BLaER1 treated with 17β-estradiol and CSF1 and Interleukin-3, amounts not matched to agents 10 nM and 100 nM (cell line): Measurements from ENCODE around the gene RPS6KA5.
A peak's percentile ranks its signal among the peaks of the same experiment; 100 is the strongest.

Experiments used
- H3K27ac ChIP-seq, 11 experiments: shearing (Covaris generic); formaldehyde crosslinking; 2 replicates each; pipeline ENCODE4 v1.8.1; 2022
- H3K27me3 ChIP-seq, 11 experiments: shearing (Covaris generic); formaldehyde crosslinking; 2 replicates each; pipeline ENCODE4 v1.8.1; 2022
- H3K36me3 ChIP-seq, 11 experiments: shearing (Covaris generic); formaldehyde crosslinking; 2 replicates each; pipeline ENCODE4 v1.8.1; 2022
- H3K4me1 ChIP-seq, 10 experiments: shearing (Covaris generic); formaldehyde crosslinking; 2 replicates each; pipeline ENCODE4 v1.8.1; 2022
- H3K4me2 ChIP-seq, 11 experiments: shearing (Covaris generic); formaldehyde crosslinking; 2 replicates each; pipeline ENCODE4 v1.8.1; 2022
- H3K4me3 ChIP-seq, 10 experiments: shearing (Covaris generic); formaldehyde crosslinking; 2 replicates each; pipeline ENCODE4 v1.8.1; 2022
- H3K9ac ChIP-seq, 11 experiments: shearing (Covaris generic); formaldehyde crosslinking; 2 replicates each; pipeline ENCODE4 v1.8.1; 2022
- H3K9me3 ChIP-seq, 11 experiments: shearing (Covaris generic); formaldehyde crosslinking; replicated peaks in 1 of 11; 2 replicates each; pipeline ENCODE4 v1.8.1; 2022
- H4K20me1 ChIP-seq, 11 experiments: shearing (Covaris generic); formaldehyde crosslinking; 2 replicates each; pipeline ENCODE4 v1.8.1; 2022
- Cebpa-rat ChIP-seq, 11 experiments: shearing (Covaris generic); IDR thresholded peaks; 2 replicates each; pipeline ENCODE4 v1.8.1; 2022

The RPS6KA5 gene

DNA sequence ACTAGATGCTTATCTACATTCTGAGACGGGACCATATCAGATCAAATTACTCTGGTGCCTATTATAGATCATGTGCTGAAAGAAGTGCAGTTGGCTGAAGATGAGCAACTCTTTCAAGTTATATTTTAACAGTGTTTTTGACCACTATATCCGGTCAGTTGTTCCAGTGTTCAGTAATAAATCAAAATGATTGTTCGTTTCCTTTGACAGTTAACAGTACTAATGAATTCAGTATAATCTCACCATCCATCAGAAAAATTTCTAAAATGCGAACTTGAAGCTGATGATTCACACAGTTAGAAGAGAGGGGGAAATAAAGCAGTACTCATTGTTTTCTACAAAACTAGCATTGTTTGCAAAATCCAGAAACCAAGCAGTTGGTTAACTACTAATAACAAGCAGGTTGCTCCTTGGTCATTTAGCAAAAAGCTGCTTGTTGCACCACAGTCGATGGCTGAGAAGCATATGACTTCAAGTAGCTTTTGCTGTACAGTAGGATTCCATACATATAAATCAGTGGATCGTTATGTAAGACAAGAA, 2.3 kb downstream of the RPS6KA5 start:
- no peaks in the 10 kb centered on the region for H4K20me1 ChIP-seq
- peak overlapping the region in 2 of 11 experiments; percentile 7 to 8; a peak in 3 of 22 replicates for H3K4me2 ChIP-seq
- peaks cover 15 to 32% (median 24%) of the 10 kb centered on the region in 10 experiments for H3K4me1 ChIP-seq
- H3K36me3 ChIP-seq: no peaks in the 10 kb centered on the region
- H3K9ac ChIP-seq: no peak overlapping the region
- no peak overlapping the region for H3K27ac ChIP-seq
- no peaks in the 10 kb centered on the region for H3K27me3 ChIP-seq
- no peak for TF ChIP-seq Cebpa-rat (IDR thresholded peaks at IDR 0.05)
- no peaks in the 10 kb centered on the region for H3K9me3 ChIP-seq
- no peak overlapping the region for H3K4me3 ChIP-seq

- H3K4me1 ChIP-seq: peaks cover 3 to 18% (median 10%) of the 10 kb centered on the region in 10 experiments
- H3K27ac ChIP-seq: no peak overlapping the region
- H3K36me3 ChIP-seq: no peaks in the 10 kb centered on the region
These were observed 4.1 kb downstream of the RPS6KA5 start for GRCh38 chr14:91056361-91056760.

DNA sequence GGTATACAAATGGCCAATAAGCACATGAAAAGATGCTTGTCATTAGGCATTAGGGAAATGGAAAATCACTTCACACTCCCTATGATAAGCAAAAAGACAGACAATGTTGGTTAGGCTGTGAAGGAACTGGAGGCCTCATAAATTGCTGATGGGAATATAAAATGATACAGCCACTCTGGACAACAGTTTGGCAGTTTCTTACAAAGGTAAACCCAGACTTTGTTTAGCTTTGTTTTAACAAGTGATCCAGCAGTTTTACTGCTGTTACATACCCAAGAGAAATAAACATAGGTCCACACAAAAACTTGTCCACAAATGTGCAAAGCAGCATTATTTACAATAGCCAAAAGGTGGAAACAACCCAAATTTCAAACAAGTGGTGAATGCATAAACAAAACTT, 5.4 kb downstream of the RPS6KA5 start:
- H4K20me1 ChIP-seq: no peaks in the 10 kb centered on the region
- H3K27me3 ChIP-seq: no peaks in the 10 kb centered on the region
- H3K27ac ChIP-seq: no peak overlapping the region
- H3K9me3 ChIP-seq: no peaks in the 10 kb centered on the region
- no peak overlapping the region for H3K9ac ChIP-seq
- peaks cover 0 to 16% (median 7%) of the 10 kb centered on the region in 10 experiments; a peak in 8 of 20 replicates for H3K4me1 ChIP-seq
- no peak overlapping the region for H3K4me2 ChIP-seq
- TF ChIP-seq Cebpa-rat (IDR thresholded peaks at IDR 0.05): no peak
- no peak overlapping the region for H3K4me3 ChIP-seq
- no peaks in the 10 kb centered on the region for H3K36me3 ChIP-seq

More at GRCh38 chr14:91056361-91056760, 4.1 kb downstream of the RPS6KA5 start:
- Histone ChIP-seq H3K9me3 (no peaks in the 10 kb centered on the region), H3K4me3 (no peak overlapping the region), H4K20me1 (no peaks in the 10 kb centered on the region), H3K9ac (no peak overlapping the region), H3K4me2 (no peak overlapping the region), H3K27me3 (no peaks in the 10 kb centered on the region)
- TF ChIP-seq Cebpa-rat (IDR thresholded peaks at IDR 0.05): no peak

DNA sequence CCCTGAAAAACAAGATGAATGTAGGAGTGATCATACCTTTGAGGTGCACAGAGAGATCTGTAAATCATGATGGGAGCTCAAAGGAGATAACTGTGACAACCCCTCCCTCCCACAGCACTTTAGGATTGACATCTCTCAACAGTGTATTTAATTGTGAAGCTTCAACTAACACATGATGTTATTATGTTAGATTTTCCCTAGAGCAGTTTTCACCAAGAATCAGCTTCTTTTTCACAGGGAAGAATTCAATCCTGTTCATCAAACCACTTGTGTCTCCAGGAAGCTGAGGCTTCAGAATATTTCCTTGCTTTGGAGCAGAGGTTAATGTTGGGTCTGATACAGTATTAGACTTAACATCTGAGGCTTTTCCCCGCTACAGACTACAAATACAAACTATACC, 11.8 kb downstream of the RPS6KA5 start:
- Histone ChIP-seq H3K4me1 (peaks cover 0 to 13% (median 7%) of the 10 kb centered on the region in 10 experiments; a peak in 11 of 20 replicates), H3K27ac (no peak overlapping the region), H3K9ac (no peak overlapping the region), H3K27me3 (no peaks in the 10 kb centered on the region), H3K4me3 (no peak overlapping the region), H3K9me3 (peaks cover 0 to 3% (median 0%) of the 10 kb centered on the region in 11 experiments; a peak in 2 of 22 replicates), H3K36me3 (no peaks in the 10 kb centered on the region), H4K20me1 (no peaks in the 10 kb centered on the region), H3K4me2 (peak overlapping the region in 5 of 11 experiments; percentile 19 to 51 (median 37); a peak in 5 of 22 replicates)
- TF ChIP-seq Cebpa-rat (IDR thresholded peaks at IDR 0.05): no peak

- H4K20me1 ChIP-seq: no peaks in the 10 kb centered on the region
- no peak for TF ChIP-seq Cebpa-rat (IDR thresholded peaks at IDR 0.05)
- H3K4me2 ChIP-seq: peak overlapping the region in 5 of 11 experiments; percentile 19 to 51 (median 37); a peak in 5 of 22 replicates
- no peak overlapping the region for H3K27ac ChIP-seq
- peaks cover 0 to 13% (median 7%) of the 10 kb centered on the region in 10 experiments; a peak in 11 of 20 replicates for H3K4me1 ChIP-seq
- H3K4me3 ChIP-seq: no peak overlapping the region
- no peaks in the 10 kb centered on the region for H3K27me3 ChIP-seq
- H3K9ac ChIP-seq: no peak overlapping the region
- H3K9me3 ChIP-seq: peaks cover 0 to 4% (median 0%) of the 10 kb centered on the region in 11 experiments; a peak in 2 of 22 replicates
- H3K36me3 ChIP-seq: no peaks in the 10 kb centered on the region
These were observed 12.2 kb downstream of the RPS6KA5 start for GRCh38 chr14:91048265-91048664.

- peaks cover 0 to 4% (median 0%) of the 10 kb centered on the region in 11 experiments; a peak in 2 of 22 replicates for H3K9me3 ChIP-seq
- H3K4me2 ChIP-seq: no peak overlapping the region
- no peaks in the 10 kb centered on the region for H3K36me3 ChIP-seq
- H4K20me1 ChIP-seq: no peaks in the 10 kb centered on the region
- no peak for TF ChIP-seq Cebpa-rat (IDR thresholded peaks at IDR 0.05)
- H3K4me1 ChIP-seq: peaks cover 1 to 14% (median 10%) of the 10 kb centered on the region in 10 experiments; a peak in 16 of 20 replicates
- no peak overlapping the region for H3K4me3 ChIP-seq
- H3K27ac ChIP-seq: no peak overlapping the region
- H3K27me3 ChIP-seq: no peaks in the 10 kb centered on the region
- no peak overlapping the region for H3K9ac ChIP-seq
These were observed 13.2 kb downstream of the RPS6KA5 start for GRCh38 chr14:91047174-91047753.

DNA sequence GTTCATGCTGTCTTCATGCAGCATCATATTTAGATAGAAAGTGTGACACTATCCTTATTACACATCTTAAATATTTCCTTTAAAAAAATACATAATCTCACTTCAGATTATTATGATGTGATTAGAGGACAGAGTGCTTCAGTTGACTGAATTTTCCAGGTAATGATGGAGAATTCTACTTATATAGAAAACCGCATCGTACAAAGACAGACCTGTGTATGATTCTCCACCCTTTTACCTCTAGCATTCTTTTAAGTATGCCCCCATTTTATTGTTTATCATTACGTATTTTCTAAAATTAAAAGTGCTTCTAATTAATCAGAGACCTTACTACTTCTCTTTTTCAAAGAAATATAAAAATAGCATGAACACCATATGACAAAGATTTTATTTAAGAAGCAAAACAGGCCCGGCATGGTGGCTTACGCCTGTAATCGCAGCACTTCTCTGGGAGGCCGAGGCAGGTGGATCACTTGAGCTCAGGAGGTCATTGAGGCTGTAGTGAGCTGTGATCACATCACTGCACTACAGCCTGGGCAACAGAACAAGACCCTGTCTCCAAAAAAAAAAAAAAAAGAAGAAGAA, 13.9 kb downstream of the RPS6KA5 start:
- H3K36me3 ChIP-seq: no peaks in the 10 kb centered on the region
- H3K27ac ChIP-seq: no peak overlapping the region
- no peaks in the 10 kb centered on the region for H3K27me3 ChIP-seq
- TF ChIP-seq Cebpa-rat (IDR thresholded peaks at IDR 0.05): no peak
- H3K4me2 ChIP-seq: no peak overlapping the region
- H4K20me1 ChIP-seq: no peaks in the 10 kb centered on the region
- no peak overlapping the region for H3K9ac ChIP-seq
- H3K9me3 ChIP-seq: peaks cover 0 to 4% (median 0%) of the 10 kb centered on the region in 11 experiments; a peak in 2 of 22 replicates
- peaks cover 5 to 21% (median 13%) of the 10 kb centered on the region in 10 experiments; a peak in 19 of 20 replicates for H3K4me1 ChIP-seq
- H3K4me3 ChIP-seq: no peak overlapping the region

DNA sequence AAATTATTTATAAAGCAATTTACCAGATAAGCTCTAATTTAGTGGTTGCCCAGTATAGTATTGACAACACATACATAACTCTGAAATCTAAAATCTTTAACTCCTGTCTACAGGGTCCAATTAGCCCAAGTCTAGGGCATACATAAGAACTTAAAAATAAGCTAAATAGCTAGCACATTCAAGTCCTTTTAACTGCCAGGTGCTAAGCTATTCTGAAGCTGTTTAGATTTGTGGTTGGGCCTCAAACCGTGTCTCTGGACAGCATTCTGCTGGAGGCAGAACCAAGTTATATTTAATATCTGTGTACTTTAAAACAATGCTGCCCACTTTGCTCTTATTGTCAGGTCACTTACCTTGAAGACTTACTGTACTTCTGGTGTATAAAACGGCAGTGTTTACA, 19.0 kb downstream of the RPS6KA5 start:
- Histone ChIP-seq H3K36me3 (no peaks in the 10 kb centered on the region), H3K4me3 (no peak overlapping the region), H3K27ac (no peak overlapping the region; a peak in 1 of 22 replicates), H3K4me1 (peaks cover 0 to 25% (median 16%) of the 10 kb centered on the region in 10 experiments; a peak in 12 of 20 replicates), H3K9me3 (peaks cover 0 to 4% (median 0%) of the 10 kb centered on the region in 11 experiments; a peak in 2 of 22 replicates), H3K27me3 (no peaks in the 10 kb centered on the region), H4K20me1 (no peaks in the 10 kb centered on the region), H3K9ac (0 out of 22 replicates have a peak overlapping the region, but pooled peaks of 1 of the 11 experiments have one; percentile 6), H3K4me2 (peak overlapping the region in 7 of 11 experiments; percentile 0 to 58 (median 39); a peak in 11 of 22 replicates)
- no peak for TF ChIP-seq Cebpa-rat (IDR thresholded peaks at IDR 0.05)

- Histone ChIP-seq H3K27me3 (no peaks in the 10 kb centered on the region), H3K4me1 (peaks cover 0 to 27% (median 18%) of the 10 kb centered on the region in 10 experiments; a peak in 12 of 20 replicates), H3K9me3 (peaks cover 0 to 4% (median 0%) of the 10 kb centered on the region in 11 experiments; a peak in 2 of 22 replicates), H3K4me2 (peak overlapping the region in 4 of 11 experiments; percentile 7 to 54 (median 40); a peak in 4 of 22 replicates), H3K36me3 (no peaks in the 10 kb centered on the region), H3K9ac (no peak overlapping the region), H3K27ac (no peak overlapping the region), H3K4me3 (no peak overlapping the region), H4K20me1 (no peaks in the 10 kb centered on the region)
- TF ChIP-seq Cebpa-rat (IDR thresholded peaks at IDR 0.05): no peak
These were observed 19.9 kb downstream of the RPS6KA5 start for GRCh38 chr14:91040545-91040944.
